Lower lobe of right lung (tissue), 2 donors: Measurements from ENCODE around the gene CRTC1. TPM values are rescaled to one million over a fixed set of nuclear protein-coding genes. Genes with fewer than 3 reads are reported as not detected.

Experiments
- ATAC-seq, 2 donors: fragments of 200-7000 bp; cut with Tn5 transposase; one replicate each; pipeline ENCODE4 v1.9.1; 2020 to 2022; ENCODE audit warnings: mild to moderate bottlenecking in 2 of 2, moderate library complexity in 2 of 2
- DNase-seq: peaks from one replicate; pipeline ENCODE4 v3.0.0-alpha.2; 2020
- H3K27ac ChIP-seq: fragments of 200-600 bp; one replicate; pipeline ENCODE4 v1.8.0; 2022
- H3K27me3 ChIP-seq: fragments of 200-600 bp; one replicate; pipeline ENCODE4 v1.8.0; 2022; ENCODE audit warnings: low read depth
- H3K36me3 ChIP-seq: fragments of 200-600 bp; one replicate; pipeline ENCODE4 v1.8.0; 2022; ENCODE audit warnings: mild to moderate bottlenecking
- H3K4me1 ChIP-seq: fragments of 200-600 bp; one replicate; pipeline ENCODE4 v1.8.0; 2022
- H3K4me3 ChIP-seq: fragments of 200-600 bp; one replicate; pipeline ENCODE4 v1.8.0; 2022; ENCODE audit warnings: mild to moderate bottlenecking
- H3K9me3 ChIP-seq: fragments of 200-600 bp; one replicate; pipeline ENCODE4 v1.8.0; 2022
- CTCF ChIP-seq: fragments of 200-600 bp; IDR thresholded peaks from one replicate; pipeline ENCODE4 v1.8.0; 2022; ENCODE audit warnings: antibody characterized with exemption, mild to moderate bottlenecking
- intact Hi-C: fragments of 100-400 bp; cut with DNase I; formaldehyde crosslinking; loops from one replicate; pipeline ENCODE4 v1.11.0; 2022
- total RNA-seq: library from RNA; stranded (reverse); fragmentation: NEBNext Ultra II Directional; extraction: Animal tissue kit (Norgen Biotek cat#: 25700); gene quantifications from one replicate; pipeline ENCODE4 v1.2.1, GENCODE V29; 2021
- donor health status: DM: no; HTN: yes; CAD: no; lungs with severe emphysema.

CRTC1 gene
- total RNA-seq, 1 donor from 2014 or later: 16.2 TPM

- peaks cover 29% of the 10 kb centered on the region for H3K4me1 ChIP-seq
These were observed 29.0 kb upstream of the CRTC1 start for GRCh38 chr19:18654469-18654868.

GRCh38 chr19:18655173-18655844, 28.2 kb upstream of the CRTC1 start:
- H3K4me3 ChIP-seq: no peak overlapping the region
- no peak for DNase-seq
- H3K27me3 ChIP-seq: no peaks in the 10 kb centered on the region
- H3K9me3 ChIP-seq: no peaks in the 10 kb centered on the region
- peaks cover 29% of the 10 kb centered on the region for H3K4me1 ChIP-seq
- H3K36me3 ChIP-seq: no peaks in the 10 kb centered on the region
- no peak for TF ChIP-seq CTCF
- ATAC-seq: no peak
- intact Hi-C loops: no loop called here
- no peak overlapping the region for H3K27ac ChIP-seq

More at GRCh38 chr19:18654469-18654868, 29.0 kb upstream of the CRTC1 start:
- intact Hi-C loops: no loop called here
- Histone ChIP-seq H3K9me3 (no peaks in the 10 kb centered on the region), H3K27ac (no peak overlapping the region), H3K27me3 (no peaks in the 10 kb centered on the region), H3K36me3 (no peaks in the 10 kb centered on the region), H3K4me3 (no peak overlapping the region)
- DNase-seq (no peak), ATAC-seq (no peak)
- no peak for TF ChIP-seq CTCF

GRCh38 chr19:18656337-18657086, 27.0 kb upstream of the CRTC1 start:
- Histone ChIP-seq H3K4me1 (peaks cover 28% of the 10 kb centered on the region), H3K9me3 (no peaks in the 10 kb centered on the region), H3K27me3 (no peaks in the 10 kb centered on the region), H3K36me3 (no peaks in the 10 kb centered on the region), H3K27ac (no peak overlapping the region), H3K4me3 (no peak overlapping the region)
- TF ChIP-seq CTCF: no peak
- DNase-seq (no peak), ATAC-seq (no peak)
- intact Hi-C loops: no loop called here

- H3K36me3 ChIP-seq: no peaks in the 10 kb centered on the region
- intact Hi-C loops: no loop called here
- no peaks in the 10 kb centered on the region for H3K9me3 ChIP-seq
- no peaks in the 10 kb centered on the region for H3K27me3 ChIP-seq
- no peak overlapping the region for H3K4me3 ChIP-seq
- no peak for TF ChIP-seq CTCF
- no peak for DNase-seq
- H3K27ac ChIP-seq: peak overlapping the region; percentile 70
- ATAC-seq: peak; percentile 5 to 41
- H3K4me1 ChIP-seq: peaks cover 23% of the 10 kb centered on the region
These were observed 25.7 kb upstream of the CRTC1 start for GRCh38 chr19:18657590-18658365.

- H3K36me3 ChIP-seq: no peaks in the 10 kb centered on the region
- H3K9me3 ChIP-seq: no peaks in the 10 kb centered on the region
- intact Hi-C loops: no loop called here
- TF ChIP-seq CTCF: no peak
- H3K27me3 ChIP-seq: no peaks in the 10 kb centered on the region
- peaks cover 23% of the 10 kb centered on the region for H3K4me1 ChIP-seq
- H3K4me3 ChIP-seq: no peak overlapping the region
- DNase-seq (no peak), ATAC-seq (no peak)
- H3K27ac ChIP-seq: peak overlapping the region; percentile 70
These were observed 25.1 kb upstream of the CRTC1 start for GRCh38 chr19:18658366-18658855.
